Astrocyte (in vitro differentiated cells and primary cell): ENCODE data around the gene BASP1.

Source experiments
- EZH2 ChIP-seq: IDR thresholded peaks from 2 replicates; pipeline ENCODE4 v1.6.1; 2012; ENCODE audit warnings: mild to moderate bottlenecking, low read length, inconsistent platforms; ENCODE audit not compliant: insufficient read depth
- TF ChIP-seq, protein P1 (sequence below): IDR thresholded peaks from 2 replicates; pipeline ENCODE4 v1.5.1; 2011; ENCODE audit warnings: low read depth, mild to moderate bottlenecking, inconsistent platforms, low read length, moderate library complexity; ENCODE audit not compliant: insufficient read depth

DNA sequence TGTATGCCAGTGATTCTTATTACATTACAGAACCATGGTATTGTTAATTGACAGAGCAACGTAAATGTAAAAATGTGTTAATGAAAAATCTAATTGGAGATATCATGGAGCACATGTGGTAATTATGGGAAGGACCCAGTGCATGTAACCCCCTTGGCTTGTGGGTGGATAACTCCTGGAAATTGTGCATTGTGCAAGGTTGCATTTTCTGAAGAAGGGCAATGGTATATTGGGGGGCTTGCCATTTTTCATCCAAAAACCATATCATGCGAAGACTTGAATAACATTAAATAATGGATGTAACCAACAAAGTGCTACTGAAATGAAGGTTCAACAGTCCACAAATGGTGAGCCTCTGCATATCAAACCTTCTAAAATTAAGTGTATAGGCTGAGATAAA is 47.6 kb downstream of the BASP1 start:
- TF ChIP-seq, protein P1, sequence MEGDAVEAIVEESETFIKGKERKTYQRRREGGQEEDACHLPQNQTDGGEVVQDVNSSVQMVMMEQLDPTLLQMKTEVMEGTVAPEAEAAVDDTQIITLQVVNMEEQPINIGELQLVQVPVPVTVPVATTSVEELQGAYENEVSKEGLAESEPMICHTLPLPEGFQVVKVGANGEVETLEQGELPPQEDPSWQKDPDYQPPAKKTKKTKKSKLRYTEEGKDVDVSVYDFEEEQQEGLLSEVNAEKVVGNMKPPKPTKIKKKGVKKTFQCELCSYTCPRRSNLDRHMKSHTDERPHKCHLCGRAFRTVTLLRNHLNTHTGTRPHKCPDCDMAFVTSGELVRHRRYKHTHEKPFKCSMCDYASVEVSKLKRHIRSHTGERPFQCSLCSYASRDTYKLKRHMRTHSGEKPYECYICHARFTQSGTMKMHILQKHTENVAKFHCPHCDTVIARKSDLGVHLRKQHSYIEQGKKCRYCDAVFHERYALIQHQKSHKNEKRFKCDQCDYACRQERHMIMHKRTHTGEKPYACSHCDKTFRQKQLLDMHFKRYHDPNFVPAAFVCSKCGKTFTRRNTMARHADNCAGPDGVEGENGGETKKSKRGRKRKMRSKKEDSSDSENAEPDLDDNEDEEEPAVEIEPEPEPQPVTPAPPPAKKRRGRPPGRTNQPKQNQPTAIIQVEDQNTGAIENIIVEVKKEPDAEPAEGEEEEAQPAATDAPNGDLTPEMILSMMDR, result no peak
- no peak for TF ChIP-seq EZH2
